Medulla oblongata (tissue), 1 donor: ENCODE data around the gene COA8.

Experiments used
- DNase-seq: peaks from one replicate; pipeline ENCODE4 v3.0.0-alpha.2; 2015; ENCODE audit errors: extremely low spot score

Gene COA8

GRCh38 chr14:103535891-103536565, 26.7 kb upstream of the COA8 start:
- DNase-seq: no peak

DNA sequence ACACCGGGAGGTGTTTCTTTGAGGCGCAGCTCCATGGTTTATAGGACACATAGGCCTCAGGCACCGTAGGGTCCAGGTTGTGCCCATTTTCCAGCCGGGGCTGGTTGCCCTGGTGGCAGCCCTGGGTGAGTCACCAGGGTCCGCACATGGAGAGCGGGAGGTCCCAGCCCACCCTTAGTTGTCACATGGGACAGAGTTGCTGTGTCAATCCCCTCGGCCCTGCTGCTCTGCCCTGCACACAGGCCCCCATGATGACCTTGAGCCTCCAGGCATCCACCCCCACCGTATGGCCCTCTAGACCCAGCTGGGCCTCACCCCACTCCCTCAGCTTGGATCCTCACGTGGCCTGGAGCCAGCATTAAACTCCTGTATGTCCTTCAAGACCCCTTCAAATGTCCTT, 26.1 kb upstream of the COA8 start:
- DNase-seq: no peak

- no peak for DNase-seq
Measured at GRCh38 chr14:103537175-103537990, 25.4 kb upstream of the COA8 start.

DNA sequence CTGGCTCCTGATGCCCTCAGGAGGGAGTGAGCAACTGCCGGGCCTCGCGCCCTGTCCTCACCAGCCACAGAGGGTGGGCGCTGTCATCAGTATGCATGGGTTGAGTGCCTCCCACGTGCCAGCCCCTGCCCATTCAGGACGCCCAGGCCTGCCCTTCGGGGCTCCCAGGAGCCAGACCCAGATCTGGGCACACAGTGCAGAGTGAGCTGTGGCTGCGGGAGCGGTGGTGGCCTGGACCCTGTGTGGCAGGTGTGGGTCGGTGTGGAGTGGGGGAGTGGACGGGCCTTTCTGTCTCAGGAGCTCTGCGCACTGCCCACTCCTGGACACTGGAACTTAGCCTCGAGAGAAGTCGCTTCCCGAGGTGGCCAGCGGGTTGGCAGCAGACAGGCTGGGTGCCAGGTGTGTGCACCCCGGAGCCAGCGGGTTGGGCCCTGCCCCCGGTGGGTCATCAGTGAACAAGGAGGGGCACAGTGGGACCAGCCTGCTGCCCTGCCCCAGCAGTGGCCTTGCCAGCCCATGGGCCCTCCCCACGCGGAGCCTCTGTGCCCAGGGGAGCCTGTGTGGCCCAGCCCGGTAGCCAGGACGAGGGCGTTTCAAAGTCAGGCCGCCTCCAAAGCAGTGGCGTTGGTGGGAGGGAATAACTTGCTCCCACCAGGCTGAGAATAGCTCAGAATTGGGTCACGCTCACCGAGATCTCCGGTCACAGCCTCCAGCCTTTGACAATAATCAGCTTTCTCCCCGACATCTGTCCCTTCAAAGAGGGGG, 24.3 kb upstream of the COA8 start:
- no peak for DNase-seq

DNA sequence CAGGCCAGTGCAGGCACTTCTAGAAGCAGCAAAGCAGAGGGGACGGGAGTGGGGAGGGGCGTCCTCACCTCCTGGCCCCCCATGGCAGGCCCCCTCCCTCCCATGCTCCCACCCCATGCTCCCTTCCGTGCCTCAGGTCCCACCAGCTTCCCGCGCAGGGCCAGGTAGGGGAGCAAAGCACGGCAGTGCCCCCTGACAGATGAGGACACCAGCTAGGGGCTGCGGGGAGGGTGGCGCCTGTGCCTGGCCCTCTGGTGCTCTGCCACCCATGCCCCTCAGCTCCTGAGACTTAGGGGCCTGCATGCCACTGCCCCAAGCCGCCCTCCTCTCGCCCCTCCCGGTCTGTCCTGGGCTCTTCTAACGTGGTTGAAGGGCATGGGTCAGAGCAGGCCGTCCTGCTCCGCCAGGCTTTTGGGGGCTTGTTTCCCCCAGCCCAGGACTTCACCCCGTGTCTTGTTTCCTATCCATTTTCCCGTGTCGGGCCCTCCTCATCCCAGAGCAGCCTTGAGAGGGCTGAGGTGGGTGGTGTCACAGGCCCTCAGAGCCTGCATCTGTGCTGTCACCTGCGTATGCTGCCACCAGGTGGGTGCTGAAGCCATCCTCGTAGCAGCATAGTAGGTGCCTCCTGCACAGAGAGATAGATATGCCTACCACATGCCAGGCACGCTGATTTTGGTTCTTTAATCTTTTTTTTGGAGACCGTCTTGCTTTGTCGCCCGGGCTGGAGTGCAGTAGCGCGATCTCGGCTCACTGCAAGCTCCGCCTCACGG, 23.5 kb upstream of the COA8 start:
- no peak for DNase-seq

DNA sequence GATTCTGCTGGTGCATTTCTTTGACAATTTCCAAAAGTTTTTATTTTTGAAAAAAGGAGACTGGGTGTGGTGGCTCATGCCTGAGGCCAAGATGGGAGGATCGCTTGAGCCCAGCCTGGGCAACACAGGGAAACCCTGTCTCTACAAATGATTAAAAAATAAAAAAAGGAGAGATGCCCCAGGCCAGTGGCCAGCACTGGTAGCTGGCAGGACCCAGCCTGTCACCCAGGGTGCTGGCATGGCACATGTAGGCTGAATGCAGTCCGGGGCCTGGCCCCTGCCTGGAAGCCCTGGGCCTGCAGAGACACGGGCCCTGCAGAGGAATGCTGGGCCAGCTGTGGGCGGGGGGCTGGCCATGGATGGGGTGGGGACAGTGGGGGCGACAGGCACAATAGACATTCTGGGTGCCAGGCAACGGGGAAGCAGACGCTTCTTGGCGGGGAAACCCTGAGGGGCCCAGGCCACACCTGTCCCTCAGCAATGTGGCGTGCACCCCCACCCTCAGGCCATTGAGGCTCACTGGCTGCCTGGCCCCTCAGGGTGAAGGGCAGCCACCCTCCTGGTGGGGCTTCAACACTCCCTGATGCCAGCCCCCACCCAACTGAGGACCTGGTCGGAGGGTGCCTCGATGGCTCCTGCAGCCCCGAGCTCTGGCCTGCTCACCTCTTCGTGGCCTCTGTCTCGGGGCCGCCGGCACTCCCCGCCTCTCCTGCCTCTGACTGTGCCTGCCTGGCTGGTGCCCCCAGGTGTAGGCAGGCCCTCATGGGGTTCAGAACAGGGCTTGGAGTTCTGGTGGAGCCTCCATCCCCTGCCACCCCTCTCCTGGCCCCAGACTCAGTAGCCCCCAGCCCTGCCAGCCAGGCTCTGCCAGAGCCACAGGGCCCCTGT, 21.7 kb upstream of the COA8 start:
- DNase-seq: no peak

DNA sequence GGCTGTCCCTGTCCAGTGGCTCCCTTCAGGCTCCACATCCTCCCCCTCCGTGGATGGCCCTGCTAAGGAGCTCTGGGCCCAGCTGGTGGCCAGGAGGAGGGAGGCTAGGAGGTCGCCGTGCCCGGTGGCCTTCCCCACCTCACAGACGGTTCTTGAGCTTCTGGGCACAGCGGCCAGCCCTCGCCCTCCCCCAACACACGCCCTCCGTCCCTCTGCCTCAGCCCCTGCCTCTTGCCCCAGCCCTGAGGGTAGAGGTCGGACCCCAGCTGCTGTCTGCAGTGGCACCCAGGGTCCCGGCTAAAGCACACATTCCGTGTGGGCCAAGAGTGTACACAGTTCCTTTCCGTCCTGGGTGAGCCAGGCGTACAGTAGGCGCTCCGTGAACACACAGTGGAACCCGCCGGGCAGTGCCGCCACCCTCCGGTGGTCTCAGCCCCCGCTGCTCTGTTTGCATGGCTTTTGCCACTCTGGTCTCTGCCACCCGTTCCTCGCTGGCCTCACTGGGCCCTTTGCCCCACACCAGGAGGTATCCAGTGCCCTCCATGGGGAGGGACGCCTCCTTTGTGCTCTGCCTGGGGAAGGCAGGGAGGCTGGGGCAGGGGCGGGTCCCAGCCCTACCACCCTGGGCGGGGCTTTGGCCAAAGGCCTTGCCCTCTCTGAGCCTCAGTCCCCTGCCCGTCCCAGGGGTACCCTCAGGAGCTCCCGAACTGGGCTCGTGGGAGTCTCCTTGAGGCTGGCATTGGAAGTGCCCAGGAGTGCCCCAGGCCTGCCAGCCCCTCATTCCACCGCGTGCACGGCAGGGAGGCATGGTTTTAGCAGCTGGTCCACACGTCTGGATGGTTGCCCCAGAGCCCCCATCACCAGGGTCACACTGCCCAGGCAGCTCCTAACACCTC, 20.8 kb upstream of the COA8 start:
- DNase-seq: peak; percentile 49

DNA sequence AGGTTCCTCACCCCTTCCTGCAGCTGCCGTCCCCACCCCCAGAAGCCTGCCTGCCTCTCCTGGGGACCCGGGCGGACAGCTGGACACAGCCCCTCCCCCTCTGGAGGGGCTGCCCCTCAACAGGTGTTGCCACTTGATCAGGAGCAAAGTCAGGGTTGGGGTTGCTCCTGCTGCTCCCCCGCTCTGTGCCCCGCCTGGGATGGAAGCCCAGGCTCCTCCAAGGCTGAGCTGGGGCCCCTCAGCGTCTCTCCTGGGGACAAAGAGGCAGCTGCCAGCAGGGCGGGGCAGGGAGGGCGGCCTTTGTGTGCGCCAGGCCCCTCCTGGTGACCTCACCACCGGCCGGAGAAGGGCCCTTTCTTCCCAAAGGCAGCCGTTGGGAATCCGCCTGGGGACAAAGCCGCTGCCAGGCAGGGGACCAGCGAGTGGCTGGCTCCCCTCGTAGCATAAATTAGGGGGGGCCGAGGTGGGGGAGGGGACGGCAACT, 20.1 kb upstream of the COA8 start:
- peak; percentile 95 for DNase-seq

DNA sequence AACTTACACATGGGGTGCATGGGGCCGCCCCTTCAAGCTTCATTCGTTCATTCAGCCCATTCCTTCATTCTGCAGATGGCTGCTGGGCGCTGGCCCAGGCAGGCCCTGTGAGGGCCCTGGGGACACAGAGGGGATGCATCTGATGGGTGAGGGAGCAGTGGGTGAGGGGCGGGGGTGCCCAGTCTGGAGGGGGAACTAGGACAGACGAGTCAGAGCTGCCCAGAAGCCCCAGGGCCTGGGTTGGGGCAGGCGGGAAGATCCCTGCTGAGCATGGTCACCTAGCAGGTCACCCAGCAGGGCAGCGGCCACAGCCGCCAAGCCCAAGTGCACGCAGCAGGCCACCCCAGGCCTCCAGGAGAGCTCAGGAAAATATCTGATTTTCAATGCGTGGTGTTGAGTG, 19.6 kb upstream of the COA8 start:
- DNase-seq: peak; percentile 76

DNA sequence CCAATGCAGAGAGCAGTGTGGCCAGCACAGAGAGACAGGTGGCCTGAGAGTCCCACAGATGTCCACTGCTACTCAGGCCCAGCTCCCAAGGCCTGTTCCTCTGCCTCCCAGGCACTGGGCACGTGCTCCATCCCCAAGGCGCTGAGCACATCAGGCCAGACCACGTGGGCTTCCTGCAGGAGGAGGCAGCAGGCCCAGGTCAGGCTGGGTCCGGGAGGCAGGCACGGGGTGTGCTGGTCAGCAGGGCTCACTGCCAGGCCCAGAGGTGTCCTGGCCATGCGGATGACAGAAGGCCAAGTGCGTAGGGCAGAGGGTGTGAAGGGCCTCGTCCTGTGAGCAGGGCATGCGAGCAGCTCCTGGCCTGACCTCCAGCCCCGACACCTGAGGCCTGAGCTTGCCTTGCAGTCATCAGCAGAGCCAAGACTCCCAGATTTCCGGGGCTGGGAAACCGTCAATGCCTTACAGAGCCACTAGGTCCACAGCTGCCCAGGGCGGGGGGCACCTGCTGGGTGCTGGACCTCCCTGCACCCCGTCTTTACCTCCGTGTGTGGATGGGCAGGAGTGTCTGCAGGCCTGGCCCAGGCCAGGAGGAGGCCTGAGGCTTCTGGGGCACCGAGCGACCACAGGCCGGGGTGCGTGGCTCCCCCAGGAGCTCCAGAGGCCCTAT, 18.9 kb upstream of the COA8 start:
- DNase-seq: peak; percentile 65

DNA sequence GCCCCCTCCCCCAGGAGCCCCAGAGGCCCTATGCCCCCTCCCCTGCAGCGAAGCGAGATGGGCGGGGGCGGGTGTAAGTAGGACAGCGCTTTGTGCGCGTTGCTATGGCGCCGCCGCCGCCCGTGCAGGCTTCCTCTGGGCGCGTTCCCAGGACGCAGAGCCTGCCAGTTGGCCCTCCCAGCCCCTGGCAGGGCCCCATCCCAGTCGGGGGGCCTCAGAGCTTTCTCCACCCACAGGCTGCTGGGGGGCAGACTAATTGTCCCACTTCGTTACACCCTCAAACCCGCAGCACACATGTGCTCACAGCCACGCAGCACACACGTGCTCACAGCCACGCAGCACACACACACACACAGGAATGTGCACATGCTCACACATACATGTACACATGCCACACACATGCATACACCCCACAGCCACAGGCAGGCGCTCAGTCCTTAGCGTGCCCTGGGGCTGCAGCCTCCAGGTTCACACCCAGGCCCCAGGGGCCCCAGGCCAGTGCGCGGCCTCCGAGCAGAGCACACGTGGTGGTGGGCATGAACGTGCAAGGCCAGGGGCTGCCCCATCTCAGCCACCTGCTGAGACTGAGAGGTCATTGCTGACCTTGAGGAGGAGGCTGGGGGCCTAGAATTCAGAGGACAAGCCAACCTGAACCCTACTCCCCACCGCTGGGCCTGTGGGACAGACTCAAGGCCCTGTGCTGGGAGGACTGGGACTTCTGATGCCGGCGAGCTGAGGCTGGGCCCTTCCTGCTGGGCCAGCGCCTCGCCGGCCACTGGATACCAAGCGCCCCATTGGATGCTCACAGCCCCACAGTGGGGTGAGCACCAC, 18.2 kb upstream of the COA8 start:
- DNase-seq: peak; percentile 86

DNA sequence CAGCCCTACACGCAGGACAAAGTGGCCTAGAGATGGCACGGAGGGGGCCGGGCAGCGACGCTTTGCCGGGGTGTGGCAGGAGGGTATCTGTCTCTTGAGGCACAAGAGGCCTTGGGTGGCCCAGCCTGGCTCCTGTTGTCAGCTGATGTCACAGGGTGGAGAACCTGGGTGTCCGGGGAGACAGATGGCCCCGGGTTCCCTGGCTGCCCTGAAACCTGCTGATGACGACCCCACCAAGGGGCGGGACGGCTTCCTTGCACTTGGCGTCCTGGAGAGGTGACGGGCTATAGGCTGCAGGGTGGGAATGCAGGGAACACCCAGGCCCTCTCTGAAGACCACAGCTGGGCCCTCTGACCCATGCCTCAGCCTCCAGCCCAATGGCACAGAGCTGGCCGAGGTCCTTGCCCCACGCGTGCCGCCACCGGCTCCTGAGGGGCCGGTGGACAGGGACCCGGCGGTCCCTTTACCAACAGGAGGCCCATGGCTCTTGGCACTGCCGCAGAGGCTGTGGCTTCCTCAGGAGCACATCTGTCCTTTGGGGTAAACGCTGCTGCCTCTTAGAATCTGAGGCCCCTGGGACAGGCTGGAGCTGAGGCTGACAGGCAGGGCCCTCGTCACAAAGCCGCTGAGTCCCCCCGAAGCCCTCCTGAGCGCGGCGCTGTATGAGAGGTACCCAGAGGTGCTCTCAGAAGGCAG, 17.4 kb upstream of the COA8 start:
- peak; percentile 3 for DNase-seq

GRCh38 chr14:103545915-103546651, 16.7 kb upstream of the COA8 start:
- DNase-seq: no peak

- peak; percentile 80 for DNase-seq
Measured at GRCh38 chr14:103546652-103547454, 15.9 kb upstream of the COA8 start.

DNA sequence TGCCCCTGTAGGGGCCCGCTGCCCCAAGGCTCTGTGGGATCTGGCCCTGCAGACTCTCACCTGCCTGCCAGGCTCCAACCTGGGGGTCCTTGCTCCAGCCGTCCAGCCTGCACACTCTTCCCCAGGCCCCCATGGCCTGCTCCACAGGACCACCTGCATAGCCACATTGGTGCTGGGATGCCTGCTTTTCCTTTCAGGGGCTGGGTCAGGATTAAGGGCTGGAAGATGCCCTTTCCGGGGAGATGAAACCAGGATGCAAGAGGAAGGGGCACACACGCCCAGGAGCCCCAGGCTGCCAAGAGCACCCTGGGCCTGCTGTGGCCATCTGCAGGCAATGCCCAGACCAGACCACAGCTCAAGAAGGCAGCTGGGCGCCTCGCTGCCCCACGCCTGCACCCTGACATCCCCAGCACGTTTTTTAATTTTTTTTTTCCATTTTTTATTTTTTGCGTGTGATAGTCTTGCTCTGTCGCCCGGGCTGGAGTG, 15.3 kb upstream of the COA8 start:
- DNase-seq: no peak

GRCh38 chr14:103547941-103548462, 14.8 kb upstream of the COA8 start:
- DNase-seq: peak; percentile 3
